GM10248 (cell line): ENCODE measurements around the gene PCP2.
"Not testable (repeated sequence)": the region's sequence is repeated elsewhere in the genome, so short reads cannot be mapped to it uniquely, and the experiment has no call there.

Experiments
- CTCF ChIA-PET: fragments of 300-600 bp; sonication (Branson Sonifier 250); formaldehyde crosslinking; extraction: SDS; loops from one replicate; lab custom pipeline; 2021; ENCODE audit warnings: antibody characterized with exemption; lab: Yijun Ruan, JAX
- POLR2A ChIA-PET: fragments of 350-650 bp; sonication (Branson Sonifier 250); formaldehyde crosslinking; extraction: SDS; loops from one replicate; lab custom pipeline; 2020; ENCODE audit warnings: antibody characterized with exemption; lab: Yijun Ruan, JAX
- DNase-seq: peaks from one replicate; pipeline ENCODE4 v3.0.0; 2012; ENCODE audit errors: extremely low spot score
- TF ChIP-seq, protein P1 (sequence below): IDR thresholded peaks from 2 replicates; pipeline ENCODE4 v1.5.1; 2012; ENCODE audit warnings: mild to moderate bottlenecking, low read depth; ENCODE audit errors: extremely low read depth, missing control alignments, control extremely low read depth

The PCP2 gene

DNA sequence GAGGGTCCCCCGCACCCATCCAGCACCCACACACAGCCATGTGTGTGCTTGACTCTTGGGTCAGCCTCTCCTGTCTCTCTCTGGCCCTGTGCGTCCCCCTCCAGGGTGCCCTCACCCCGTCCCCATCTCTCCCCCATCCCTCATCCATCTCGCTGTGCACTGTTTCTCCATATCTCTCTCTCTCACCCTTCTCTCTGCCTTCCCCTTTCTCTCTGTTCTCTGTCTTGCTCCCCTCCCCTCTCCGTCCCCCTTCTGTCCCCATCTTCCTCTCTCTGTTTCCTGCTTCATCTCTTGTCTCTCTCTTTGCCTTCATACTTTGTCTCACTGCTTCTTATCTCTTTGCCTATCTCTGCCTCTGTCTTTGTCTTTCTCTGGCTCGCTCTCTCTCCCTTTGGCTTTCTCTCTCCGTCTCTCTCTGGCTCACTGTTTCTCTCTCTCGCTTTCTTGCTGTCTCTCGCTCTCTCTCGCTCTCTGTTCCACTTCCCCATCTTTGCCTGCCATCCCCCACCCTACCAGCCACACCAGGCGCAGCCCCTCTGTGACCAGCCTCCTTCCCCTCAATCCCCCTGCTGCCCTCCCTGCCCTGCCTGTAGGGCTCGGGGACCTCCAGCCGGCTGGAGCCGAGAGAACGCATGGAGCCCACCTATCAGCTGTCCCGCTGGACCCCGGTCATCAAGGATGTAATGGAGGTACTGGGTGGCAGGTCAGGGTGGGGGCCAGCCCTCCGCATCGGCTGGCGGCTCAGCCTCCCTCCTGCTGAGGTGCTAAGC, 12.3 kb upstream of the PCP2 start:
- ChIA-PET CTCF (no interaction called here), POLR2A (no interaction called here)
- TF ChIP-seq, protein P1, sequence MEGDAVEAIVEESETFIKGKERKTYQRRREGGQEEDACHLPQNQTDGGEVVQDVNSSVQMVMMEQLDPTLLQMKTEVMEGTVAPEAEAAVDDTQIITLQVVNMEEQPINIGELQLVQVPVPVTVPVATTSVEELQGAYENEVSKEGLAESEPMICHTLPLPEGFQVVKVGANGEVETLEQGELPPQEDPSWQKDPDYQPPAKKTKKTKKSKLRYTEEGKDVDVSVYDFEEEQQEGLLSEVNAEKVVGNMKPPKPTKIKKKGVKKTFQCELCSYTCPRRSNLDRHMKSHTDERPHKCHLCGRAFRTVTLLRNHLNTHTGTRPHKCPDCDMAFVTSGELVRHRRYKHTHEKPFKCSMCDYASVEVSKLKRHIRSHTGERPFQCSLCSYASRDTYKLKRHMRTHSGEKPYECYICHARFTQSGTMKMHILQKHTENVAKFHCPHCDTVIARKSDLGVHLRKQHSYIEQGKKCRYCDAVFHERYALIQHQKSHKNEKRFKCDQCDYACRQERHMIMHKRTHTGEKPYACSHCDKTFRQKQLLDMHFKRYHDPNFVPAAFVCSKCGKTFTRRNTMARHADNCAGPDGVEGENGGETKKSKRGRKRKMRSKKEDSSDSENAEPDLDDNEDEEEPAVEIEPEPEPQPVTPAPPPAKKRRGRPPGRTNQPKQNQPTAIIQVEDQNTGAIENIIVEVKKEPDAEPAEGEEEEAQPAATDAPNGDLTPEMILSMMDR: no peak
- no peak for DNase-seq

DNA sequence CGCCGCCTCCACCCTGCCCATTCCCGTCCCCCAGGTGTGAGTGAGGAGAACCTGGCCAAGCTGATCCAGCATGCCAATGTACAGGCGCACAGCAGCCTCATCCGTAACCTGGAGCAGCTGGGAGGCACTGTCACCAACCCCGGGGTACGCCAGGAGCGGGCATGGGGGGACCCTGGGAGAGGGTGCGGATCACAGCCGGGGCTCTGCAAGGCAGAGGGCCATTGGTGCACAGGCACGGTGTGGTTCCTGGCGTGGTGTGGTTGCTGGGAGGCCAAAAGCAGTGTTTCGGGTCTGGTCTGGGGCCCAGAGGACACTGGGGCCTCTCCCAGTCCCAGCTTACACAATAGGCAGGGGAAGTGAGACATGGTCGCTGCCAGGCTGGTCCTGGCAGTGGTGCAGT, 11.6 kb upstream of the PCP2 start:
- CTCF ChIA-PET: interaction anchor here (1.0 kb wide), 1 partner anchor 11 kb away, joined by 3 read pairs; no protein-coding TSS in a partner anchor
- DNase-seq: no peak
- TF ChIP-seq, protein P1: no peak
- POLR2A ChIA-PET: interaction anchor here (0.6 kb wide), 1 partner anchor 81 kb away, joined by 4 read pairs; no protein-coding TSS in a partner anchor

DNA sequence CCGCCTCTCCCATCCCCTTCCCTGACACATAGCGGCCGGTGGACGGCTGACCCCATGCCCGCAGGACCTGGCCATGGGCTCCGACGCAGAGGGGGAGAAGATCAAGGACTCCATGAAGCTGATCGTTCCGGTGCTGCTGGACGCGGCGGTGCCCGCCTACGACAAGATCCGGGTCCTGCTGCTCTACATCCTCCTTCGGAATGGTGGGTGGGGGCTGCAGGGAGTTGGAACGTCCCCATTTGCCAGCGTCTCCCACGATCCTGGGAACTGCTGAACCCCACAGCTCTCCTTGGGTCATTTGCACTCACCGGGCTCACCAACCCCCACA, 11.0 kb upstream of the PCP2 start:
- no peak for DNase-seq
- POLR2A ChIA-PET: no interaction called here

DNA sequence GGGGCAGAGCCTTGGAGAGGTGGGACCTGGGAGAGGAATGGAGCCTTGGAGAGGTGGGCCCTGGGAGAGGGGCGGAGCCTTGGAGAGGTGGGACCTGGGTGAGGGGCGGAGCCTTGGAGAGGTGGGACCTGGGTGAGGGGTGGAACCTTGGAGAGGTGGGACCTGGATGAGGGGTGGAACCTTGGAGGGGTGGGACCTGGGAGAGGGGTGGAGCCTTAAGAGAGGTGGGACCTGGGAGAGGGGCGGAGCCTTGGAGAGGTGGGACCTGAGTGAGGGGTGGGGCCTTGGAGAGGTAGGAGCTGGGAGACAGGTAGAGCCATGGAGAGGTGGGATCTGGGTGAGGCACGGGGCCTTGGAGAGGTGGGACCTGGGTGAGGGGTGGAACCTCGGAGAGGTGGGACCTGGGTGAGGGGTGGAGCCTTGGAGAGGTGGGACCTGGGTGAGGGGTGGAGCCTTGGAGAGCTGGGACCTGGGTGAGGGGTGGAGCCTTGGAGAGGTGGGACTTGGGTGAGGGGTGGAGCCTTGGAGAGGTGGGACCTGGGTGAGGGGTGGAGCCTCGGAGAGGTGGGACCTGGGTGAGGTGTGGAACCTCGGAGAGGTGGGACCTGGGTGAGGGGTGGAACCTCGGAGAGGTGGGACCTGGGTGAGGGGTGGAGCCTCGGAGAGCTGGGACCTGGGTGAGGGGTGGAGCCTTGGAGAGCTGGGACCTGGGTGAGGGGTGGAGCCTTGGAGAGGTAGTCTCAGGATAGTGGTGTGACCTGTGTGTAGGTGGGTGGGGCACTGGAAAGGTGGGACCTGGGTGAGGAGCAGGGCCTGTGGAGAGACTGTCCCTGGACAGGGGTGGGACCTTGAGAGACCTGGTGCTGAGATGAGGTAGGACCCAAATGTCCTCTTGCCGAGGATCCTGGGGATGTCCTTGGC, 10.4 kb upstream of the PCP2 start:
- DNase-seq, POLR2A ChIA-PET: not testable (repeated sequence)
- CTCF ChIA-PET: interaction anchor here (1.0 to 3.3 kb wide), 3 partner anchors 9 to 156 kb away, joined by 3 to 15 read pairs (median 3); no protein-coding TSS in a partner anchor

More for the DNA sequence above, 11.0 kb upstream of the PCP2 start:
- CTCF ChIA-PET: interaction anchor here (1.0 to 3.3 kb wide), 3 partner anchors 8 to 156 kb away, joined by 3 to 15 read pairs (median 3); no protein-coding TSS in a partner anchor
- TF ChIP-seq, protein P1: no peak

DNA sequence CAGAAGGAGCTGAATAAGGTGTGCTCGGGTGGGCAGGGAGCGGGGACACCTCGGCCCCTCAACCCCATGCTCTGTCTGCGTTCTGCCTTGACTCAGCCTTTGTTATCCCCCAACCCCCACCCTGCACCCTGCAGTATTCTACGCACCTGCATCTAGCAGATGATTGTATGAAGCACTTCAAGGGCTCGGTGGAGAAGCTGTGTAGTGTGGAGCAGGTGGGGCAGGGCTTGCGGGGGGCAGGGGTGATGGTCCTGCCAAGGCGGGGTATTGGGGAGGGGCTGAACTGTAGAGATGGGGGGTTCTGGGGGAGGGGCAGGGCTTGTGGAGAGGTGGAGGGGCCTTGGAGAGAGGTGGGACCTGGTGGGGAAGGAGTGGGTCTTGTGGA, 9.5 kb upstream of the PCP2 start:
- ChIA-PET CTCF (interaction anchor here (0.7 to 3.3 kb wide), 2 partner anchors 9 to 16 kb away, joined by 3 to 15 read pairs; no protein-coding TSS in a partner anchor), POLR2A (no interaction called here)
- no peak for DNase-seq
- TF ChIP-seq, protein P1: no peak

DNA sequence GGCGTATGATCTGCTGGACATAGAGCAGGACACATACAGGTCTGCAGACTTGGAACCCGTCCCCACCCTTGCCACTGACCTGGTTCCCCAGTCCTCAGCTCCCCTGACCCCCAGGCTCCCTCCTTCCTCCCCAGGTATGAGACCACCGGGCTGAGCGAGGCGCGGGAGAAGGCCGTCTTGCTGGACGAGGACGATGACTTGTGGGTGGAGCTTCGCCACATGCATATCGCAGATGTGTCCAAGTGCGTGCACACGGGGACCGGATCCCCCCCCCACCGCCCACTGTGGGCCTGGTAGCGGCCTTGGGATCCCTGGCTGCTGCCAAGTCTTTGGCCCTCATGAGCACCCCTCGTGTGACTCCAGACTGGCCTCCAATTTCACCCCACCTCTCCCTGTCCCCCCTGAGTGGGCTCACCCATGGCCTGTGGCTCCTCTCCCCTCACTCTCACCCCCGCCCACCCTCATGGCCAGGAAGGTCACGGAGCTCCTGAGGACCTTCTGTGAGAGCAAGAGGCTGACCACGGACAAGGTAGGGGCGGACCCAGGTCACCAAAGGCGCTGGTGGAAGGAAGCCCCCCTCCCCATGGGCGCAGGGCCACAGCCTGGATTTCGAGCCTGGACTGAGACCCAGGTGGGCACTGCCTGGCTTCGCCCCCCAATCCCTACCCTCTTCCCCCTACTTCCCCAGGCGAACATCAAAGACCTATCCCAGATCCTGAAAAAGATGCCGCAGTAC, 8.9 kb upstream of the PCP2 start:
- CTCF ChIA-PET: interaction anchor here (0.7 to 3.3 kb wide), 2 partner anchors 10 to 16 kb away, joined by 3 to 15 read pairs; no protein-coding TSS in a partner anchor
- POLR2A ChIA-PET: interaction anchor here (0.9 kb wide), 1 partner anchor 9 kb away, joined by 3 read pairs; the partner anchor contains the start of gene PCP2
- TF ChIP-seq, protein P1: no peak
- no peak for DNase-seq
